Measurements from ENCODE around the gene ATP10A.

The ATP10A gene

DNA sequence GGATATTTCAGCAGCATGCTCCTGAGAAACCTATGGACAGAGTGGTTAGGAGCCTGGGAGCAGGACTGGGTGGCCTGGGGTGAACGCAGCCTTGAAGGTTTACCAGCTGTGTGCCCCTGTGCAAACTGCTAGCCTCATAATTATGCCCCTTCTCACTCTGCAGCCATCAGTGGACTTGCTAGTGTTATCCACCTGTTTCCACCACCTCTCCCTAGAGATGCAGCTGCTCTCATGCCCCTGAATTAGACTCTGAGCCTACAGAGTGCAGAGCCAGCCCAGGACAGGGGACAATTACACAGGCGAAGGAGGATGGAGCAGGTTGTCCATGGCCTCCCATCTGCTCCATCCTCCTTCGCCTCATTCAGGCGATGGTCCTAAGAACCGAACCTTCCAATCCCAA lies 175.9 kb downstream of the ATP10A start:
- Histone ChIP-seq H3K9ac (no peak overlapping the region), H3K4me2 (no peak overlapping the region), H2AFZ (ENCODE audit: low read depth) (no peak overlapping the region), H3K27me3 (ENCODE audit: insufficient read depth, low read depth) (no peaks in the 10 kb centered on the region), H3K27ac (no peak overlapping the region), H3K4me1 (ENCODE audit: low read depth, poor library complexity, severe bottlenecking) (no peaks in the 10 kb centered on the region), H3K79me2 (ENCODE audit: insufficient read depth, low read depth) (no peaks in the 10 kb centered on the region), H3K4me3 (IDR thresholded peaks at IDR 0.05; ENCODE audit: insufficient read depth, low read depth, low read length) (no peak overlapping the region), H4K20me1 (ENCODE audit: insufficient read depth) (no peaks in the 10 kb centered on the region), H3K36me3 (ENCODE audit: insufficient read depth) (no peaks in the 10 kb centered on the region)
- TF ChIP-seq, protein P1, sequence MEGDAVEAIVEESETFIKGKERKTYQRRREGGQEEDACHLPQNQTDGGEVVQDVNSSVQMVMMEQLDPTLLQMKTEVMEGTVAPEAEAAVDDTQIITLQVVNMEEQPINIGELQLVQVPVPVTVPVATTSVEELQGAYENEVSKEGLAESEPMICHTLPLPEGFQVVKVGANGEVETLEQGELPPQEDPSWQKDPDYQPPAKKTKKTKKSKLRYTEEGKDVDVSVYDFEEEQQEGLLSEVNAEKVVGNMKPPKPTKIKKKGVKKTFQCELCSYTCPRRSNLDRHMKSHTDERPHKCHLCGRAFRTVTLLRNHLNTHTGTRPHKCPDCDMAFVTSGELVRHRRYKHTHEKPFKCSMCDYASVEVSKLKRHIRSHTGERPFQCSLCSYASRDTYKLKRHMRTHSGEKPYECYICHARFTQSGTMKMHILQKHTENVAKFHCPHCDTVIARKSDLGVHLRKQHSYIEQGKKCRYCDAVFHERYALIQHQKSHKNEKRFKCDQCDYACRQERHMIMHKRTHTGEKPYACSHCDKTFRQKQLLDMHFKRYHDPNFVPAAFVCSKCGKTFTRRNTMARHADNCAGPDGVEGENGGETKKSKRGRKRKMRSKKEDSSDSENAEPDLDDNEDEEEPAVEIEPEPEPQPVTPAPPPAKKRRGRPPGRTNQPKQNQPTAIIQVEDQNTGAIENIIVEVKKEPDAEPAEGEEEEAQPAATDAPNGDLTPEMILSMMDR (conservative IDR thresholded peaks at IDR 0.05; ENCODE audit: low read depth, low read length): no peak

- Histone ChIP-seq H3K4me1 (ENCODE audit: low read depth, poor library complexity, severe bottlenecking) (no peaks in the 10 kb centered on the region), H3K4me2 (no peak overlapping the region), H3K9ac (no peak overlapping the region), H3K4me3 (IDR thresholded peaks at IDR 0.05; ENCODE audit: insufficient read depth, low read depth, low read length) (no peak overlapping the region), H2AFZ (ENCODE audit: low read depth) (no peak overlapping the region), H3K79me2 (ENCODE audit: insufficient read depth, low read depth) (no peaks in the 10 kb centered on the region), H3K27me3 (ENCODE audit: insufficient read depth, low read depth) (no peaks in the 10 kb centered on the region), H3K36me3 (ENCODE audit: insufficient read depth) (no peaks in the 10 kb centered on the region), H4K20me1 (ENCODE audit: insufficient read depth) (no peaks in the 10 kb centered on the region), H3K27ac (no peak overlapping the region)
- TF ChIP-seq, protein P1 (conservative IDR thresholded peaks at IDR 0.05; ENCODE audit: low read depth, low read length): no peak
Observed at GRCh38 chr15:25686780-25687179, 176.3 kb downstream of the ATP10A start.

DNA sequence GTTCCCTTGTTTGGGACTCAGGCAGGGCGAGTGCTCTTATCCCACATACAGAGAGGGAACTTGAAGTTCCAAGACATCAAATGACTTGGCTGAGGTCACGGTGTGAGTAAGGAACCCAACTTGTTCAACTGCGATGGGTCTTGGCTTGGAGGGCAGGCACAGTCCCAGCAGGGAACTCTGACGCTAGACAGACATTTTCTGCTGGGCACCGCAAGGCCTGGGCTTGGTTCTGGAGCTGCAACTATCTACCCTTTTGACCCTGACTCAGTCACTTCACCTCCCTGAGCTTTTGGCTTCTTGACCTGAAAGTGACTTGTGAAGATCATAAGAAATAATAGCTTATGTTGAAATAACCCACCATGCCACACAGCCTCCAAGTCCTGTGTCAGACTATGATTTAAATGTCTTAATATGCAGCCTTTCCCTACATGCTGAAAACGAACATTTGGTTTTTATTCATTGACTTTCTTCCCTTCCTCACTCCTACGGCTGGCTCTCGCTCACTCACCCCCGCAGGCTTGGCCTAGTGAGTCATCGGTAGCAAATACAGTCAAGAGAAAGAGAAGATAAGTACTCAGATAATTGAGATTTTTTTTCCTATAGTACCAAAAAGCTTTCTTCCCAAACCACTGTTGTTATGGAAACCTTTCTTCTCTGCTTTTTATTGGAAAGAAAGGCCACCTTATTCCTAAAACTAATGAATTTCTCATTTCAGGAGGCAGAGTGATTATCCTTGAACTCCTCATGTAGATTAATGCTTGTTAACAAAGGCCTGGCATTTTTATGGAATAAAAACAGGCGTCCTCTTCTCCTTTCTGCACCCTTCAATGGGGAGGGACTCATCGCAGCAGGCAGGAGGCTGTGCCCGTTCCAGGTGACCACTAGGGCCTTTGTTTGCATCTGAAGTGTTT lies 178.4 kb downstream of the ATP10A start:
- TF ChIP-seq, protein P1 (conservative IDR thresholded peaks at IDR 0.05; ENCODE audit: low read depth, low read length): no peak
- Histone ChIP-seq H3K36me3 (ENCODE audit: insufficient read depth) (no peaks in the 10 kb centered on the region), H3K4me1 (ENCODE audit: low read depth, poor library complexity, severe bottlenecking) (no peaks in the 10 kb centered on the region), H3K4me2 (no peak overlapping the region), H2AFZ (ENCODE audit: low read depth) (no peak overlapping the region), H3K79me2 (ENCODE audit: insufficient read depth, low read depth) (no peaks in the 10 kb centered on the region), H3K4me3 (IDR thresholded peaks at IDR 0.05; ENCODE audit: insufficient read depth, low read depth, low read length) (no peak overlapping the region), H3K27ac (no peak overlapping the region), H3K9ac (no peak overlapping the region), H3K27me3 (ENCODE audit: insufficient read depth, low read depth) (no peaks in the 10 kb centered on the region), H4K20me1 (ENCODE audit: insufficient read depth) (no peaks in the 10 kb centered on the region)

DNA sequence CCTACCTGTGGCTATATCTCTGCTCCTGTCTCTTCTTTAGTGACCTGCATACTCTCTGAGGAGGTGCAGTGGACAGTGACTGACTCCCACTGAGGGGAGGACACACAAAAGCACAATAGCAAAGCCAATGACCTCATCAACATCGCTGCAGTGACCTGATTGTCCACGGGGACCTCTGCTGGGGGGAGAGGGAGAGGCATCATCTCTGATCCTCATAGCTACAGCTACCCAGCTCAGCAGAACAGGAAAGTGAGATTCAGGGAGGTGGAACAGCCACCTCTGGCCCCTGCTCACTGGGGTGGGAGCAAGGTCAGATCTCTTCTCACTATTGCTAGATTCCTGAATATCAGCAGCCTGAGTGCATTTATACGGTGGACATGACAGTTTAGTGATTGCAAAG lies 179.2 kb downstream of the ATP10A start:
- Histone ChIP-seq H3K4me3 (IDR thresholded peaks at IDR 0.05; ENCODE audit: insufficient read depth, low read depth, low read length) (no peak overlapping the region), H3K4me1 (ENCODE audit: low read depth, poor library complexity, severe bottlenecking) (no peaks in the 10 kb centered on the region), H3K79me2 (ENCODE audit: insufficient read depth, low read depth) (no peaks in the 10 kb centered on the region), H4K20me1 (ENCODE audit: insufficient read depth) (no peaks in the 10 kb centered on the region), H3K36me3 (ENCODE audit: insufficient read depth) (no peaks in the 10 kb centered on the region), H2AFZ (ENCODE audit: low read depth) (no peak overlapping the region), H3K4me2 (no peak overlapping the region), H3K9ac (no peak overlapping the region), H3K27ac (no peak overlapping the region), H3K27me3 (ENCODE audit: insufficient read depth, low read depth) (no peaks in the 10 kb centered on the region)
- TF ChIP-seq, protein P1 (conservative IDR thresholded peaks at IDR 0.05; ENCODE audit: low read depth, low read length): no peak
